Fibroblast of mammary gland (primary cell): ENCODE data around the gene PSMC4.

ENCODE experiments used
- DNase-seq: peaks from one replicate; pipeline ENCODE4 v3.0.0-alpha.2; 2010; ENCODE audit warnings: low read depth
- H3K4me3 ChIP-seq: 2 replicates; pipeline ENCODE4 v1.5.1; 2011; ENCODE audit warnings: low read depth, mild to moderate bottlenecking, low read length, moderate library complexity; ENCODE audit not compliant: control insufficient read depth
- CTCF ChIP-seq: conservative IDR thresholded peaks from 2 replicates; pipeline ENCODE4 v1.5.1; 2011; ENCODE audit warnings: low read depth, low read length, inconsistent platforms; ENCODE audit not compliant: control insufficient read depth, insufficient read depth

The PSMC4 gene

GRCh38 chr19:39969266-39969665 lies 1.7 kb upstream of the PSMC4 start:
- no peak for TF ChIP-seq CTCF
- DNase-seq, result peak; percentile 45
- H3K4me3 ChIP-seq, result no peak overlapping the region

- DNase-seq, result no peak
- no peak for TF ChIP-seq CTCF
- peak overlapping the region; percentile 95 for H3K4me3 ChIP-seq
These were observed 1.1 kb upstream of the PSMC4 start for GRCh38 chr19:39969681-39970424.

GRCh38 chr19:39970425-39970674 lies 615 bp upstream of the PSMC4 start:
- TF ChIP-seq CTCF, result no peak
- peak overlapping the region; percentile 95 for H3K4me3 ChIP-seq
- no peak for DNase-seq

GRCh38 chr19:39971380-39972035 lies 543 bp downstream of the PSMC4 start:
- no peak for TF ChIP-seq CTCF
- peak; percentile 10 for DNase-seq

GRCh38 chr19:39974377-39975155 lies 3.6 kb downstream of the PSMC4 start:
- TF ChIP-seq CTCF, result no peak
- peak; percentile 61 for DNase-seq
- H3K4me3 ChIP-seq, result no peak overlapping the region

More at GRCh38 chr19:39971380-39972035, 543 bp downstream of the PSMC4 start:
- peak overlapping the region; percentile 95 for H3K4me3 ChIP-seq

GRCh38 chr19:39982883-39983282 lies 11.9 kb downstream of the PSMC4 start:
- DNase-seq, result no peak
- TF ChIP-seq CTCF, result no peak
- no peak overlapping the region for H3K4me3 ChIP-seq
